ENCODE results near the gene TOMM20.
"Not testable (repeated sequence)": the region's sequence is repeated elsewhere in the genome, so short reads cannot be mapped to it uniquely, and the experiment has no call there.

The TOMM20 gene

DNA sequence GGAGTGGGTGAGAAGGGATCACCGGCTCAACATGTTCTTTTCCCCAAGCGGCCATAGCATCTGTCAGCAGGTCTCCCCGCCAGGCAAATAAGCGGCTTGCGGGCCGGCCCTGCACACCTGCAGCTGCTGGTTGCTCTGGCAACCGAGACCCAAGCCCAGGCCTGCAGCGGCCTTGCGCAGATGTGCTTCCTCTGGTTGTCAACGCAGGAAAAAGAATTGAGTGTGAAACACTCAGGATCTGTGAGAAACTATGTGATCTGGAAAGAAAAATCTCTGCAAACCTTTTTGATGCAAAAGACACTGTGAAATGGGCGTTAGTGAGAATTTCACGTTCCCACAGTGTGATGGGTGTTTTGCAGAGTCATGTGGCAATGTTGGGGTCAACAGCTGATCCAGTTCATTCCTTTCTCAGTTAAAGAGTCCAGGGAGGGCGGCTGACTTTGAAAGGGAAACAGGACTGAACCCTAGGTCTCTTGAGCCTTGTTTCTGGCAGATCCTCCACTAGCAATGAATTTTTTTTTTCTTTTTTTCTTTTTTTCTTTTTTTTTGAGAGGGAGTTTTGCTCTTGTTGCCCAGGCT is 28.4 kb downstream of the TOMM20 start:
- DNase-seq = no peak

- DNase-seq = no peak
Observed at GRCh38 chr1:235098991-235099390, 29.6 kb downstream of the TOMM20 start.

DNA sequence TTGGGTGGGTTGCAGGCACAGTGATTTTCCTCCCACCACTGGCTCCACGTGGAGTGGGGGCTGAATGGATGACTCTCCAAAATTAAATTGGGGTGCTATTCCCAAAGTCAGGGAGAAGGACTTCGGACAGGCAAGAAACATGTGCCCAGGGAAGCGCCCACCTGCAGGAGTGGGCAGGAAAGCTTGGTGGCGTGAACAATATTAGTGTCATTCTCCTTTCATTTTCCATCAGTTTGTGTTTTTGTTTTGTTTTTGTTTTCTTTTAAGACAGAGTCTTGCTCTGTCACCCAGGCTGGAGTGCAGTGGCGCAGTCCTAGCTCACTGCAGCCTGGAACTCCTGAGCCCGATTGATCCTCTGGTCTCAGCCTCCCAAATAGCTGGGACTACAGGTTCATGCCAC is 30.1 kb downstream of the TOMM20 start:
- DNase-seq = no peak

- not testable (repeated sequence) for DNase-seq
Observed at GRCh38 chr1:235097501-235097900, 31.1 kb downstream of the TOMM20 start.

DNA sequence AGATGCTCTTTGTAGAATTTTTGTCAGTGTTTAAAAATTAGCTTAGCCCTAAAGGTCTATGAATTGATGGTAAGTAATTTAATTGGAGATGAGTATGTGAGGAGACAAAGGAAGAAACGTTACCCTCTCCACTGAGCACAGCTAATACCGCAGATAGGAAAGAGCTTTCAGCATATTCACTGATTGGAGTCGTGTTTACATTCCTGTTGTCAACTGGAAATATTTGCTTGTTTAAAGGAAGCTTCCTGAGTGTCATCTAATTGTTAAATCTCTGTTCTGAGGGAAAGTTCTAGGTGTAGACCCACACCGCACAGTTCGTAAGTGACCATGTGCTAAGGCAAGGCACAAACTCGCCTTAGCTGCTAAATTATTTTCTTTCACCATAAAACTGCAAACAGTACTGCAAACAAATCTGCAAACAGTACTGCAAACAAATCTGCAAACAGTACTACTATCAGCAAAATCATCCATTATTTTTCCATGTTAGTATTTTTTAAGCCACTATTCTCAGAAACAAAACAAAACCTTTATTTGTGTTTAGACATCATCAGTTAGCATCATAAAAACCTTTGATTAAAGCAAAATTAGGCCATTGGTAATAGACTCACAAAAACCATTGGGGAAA is 32.6 kb downstream of the TOMM20 start:
- no peak for DNase-seq

DNA sequence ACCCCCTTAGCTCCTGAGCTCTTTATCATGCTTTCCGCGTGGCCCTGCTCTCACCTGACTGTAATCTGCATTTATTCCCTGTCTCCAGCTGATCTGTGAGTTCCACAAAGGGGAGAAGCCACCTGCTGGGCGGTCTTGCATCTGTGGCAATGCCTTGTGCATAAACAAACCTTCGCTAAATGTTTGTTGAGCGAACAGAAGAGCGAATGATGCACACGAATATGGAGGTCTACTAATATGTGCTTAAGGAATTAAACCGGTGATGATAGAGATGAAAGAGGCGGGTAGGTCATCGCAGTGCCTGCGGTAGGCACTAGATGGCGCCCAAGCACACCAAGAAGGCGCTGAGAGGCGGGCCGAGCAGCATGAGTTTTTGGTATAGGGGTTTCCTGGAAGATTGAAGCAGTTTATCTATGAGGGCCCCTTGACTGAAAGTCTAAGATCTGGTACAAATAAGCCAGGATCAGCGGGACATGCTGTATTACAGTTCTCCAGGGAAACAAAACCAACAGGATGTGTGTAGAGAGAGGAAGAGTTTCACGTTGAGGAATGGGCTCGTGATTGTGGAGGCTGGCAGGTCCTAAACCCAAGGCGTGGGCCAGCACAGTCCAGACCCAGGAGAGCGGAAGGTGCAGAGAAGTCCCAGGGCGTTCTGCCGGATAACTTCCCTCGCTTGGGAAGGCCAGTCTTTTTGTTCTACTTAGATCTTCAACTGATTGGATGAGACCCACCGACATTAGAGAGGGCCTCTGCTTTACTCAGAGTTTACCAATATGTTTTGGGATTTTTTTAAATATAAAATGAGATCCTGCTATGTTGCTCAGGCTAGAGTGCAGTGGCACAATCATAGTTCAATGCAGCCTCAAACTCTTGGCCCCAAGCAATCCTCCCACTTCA is 34.7 kb downstream of the TOMM20 start:
- peak; percentile 85 for DNase-seq

DNA sequence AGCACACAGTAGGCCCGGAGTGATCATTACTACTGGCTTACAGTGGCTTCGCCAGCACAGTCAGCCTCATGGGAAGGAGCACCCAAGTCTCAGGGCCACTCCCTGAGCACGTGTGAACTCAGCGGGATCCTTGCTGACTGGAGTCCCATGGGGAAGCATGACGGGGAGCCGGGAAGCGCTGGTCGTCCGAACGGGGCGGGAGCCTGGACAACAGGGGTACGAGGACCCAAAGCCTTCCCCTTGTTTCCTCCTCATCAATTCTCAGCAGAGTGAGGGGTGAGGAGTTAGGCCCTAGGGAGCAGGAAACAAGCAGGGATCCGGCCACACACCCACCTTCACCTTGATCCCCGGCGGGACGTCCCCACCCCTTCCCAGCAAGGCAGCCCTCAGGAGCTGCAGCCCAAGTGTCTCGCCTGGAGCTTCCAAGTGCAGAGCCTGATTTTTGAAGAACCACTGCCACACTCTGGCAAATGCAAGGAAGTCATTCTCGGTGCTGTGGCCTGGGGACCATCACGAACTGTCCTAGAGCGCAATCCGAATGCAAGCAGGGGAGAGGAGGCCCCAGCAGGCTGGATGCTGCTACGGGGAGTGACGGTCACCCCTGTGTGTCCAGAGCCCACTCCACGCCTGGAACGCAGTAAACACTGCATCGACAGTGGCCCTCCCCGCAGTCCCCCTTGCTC is 35.5 kb downstream of the TOMM20 start:
- no peak for DNase-seq

DNA sequence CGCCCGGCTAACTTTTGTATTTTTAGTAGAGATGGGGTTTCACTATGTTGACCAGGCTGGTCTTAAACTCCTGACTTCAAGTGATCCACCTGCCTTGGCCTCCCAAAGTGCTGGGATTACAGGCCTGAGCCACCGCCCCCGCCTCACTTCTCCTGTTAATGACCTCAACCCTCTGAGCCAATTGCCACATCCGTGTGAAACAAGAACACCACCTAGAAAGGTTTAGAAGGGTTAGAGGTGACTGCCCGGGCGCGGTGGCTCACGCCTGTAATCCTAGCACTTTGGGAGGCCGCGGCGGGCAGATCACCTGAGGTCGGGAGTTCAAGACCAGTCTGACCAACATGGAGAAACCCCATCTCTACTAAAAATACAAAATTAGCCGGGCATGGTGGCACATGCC is 36.2 kb downstream of the TOMM20 start:
- not testable (repeated sequence) for DNase-seq

- DNase-seq = not testable (repeated sequence)
Observed at GRCh38 chr1:235092045-235092406, 36.6 kb downstream of the TOMM20 start.

- not testable (repeated sequence) for DNase-seq
Observed at GRCh38 chr1:235091319-235092044, 37.2 kb downstream of the TOMM20 start.

- no peak for DNase-seq
Observed at GRCh38 chr1:235090406-235091069, 38.1 kb downstream of the TOMM20 start.

DNA sequence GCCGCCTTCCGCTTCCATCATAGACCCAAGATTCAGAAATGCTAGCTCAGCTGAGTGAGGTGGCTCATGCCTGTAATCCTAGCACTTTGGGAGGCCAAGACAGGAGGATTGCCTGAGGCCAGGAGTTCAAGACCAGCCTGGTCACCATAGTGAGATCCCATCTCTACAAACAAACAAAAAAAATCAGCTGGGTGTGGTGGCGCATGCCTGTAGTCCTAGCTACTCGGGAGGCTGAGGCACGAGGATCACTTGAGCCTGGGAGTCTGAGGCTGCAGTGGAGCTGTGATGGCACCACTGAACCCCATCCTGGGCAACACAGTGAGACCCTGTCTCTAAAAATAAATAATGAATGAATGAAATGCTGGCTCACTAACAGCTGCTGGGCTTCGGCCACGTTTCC is 39.7 kb downstream of the TOMM20 start:
- DNase-seq = no peak

DNA sequence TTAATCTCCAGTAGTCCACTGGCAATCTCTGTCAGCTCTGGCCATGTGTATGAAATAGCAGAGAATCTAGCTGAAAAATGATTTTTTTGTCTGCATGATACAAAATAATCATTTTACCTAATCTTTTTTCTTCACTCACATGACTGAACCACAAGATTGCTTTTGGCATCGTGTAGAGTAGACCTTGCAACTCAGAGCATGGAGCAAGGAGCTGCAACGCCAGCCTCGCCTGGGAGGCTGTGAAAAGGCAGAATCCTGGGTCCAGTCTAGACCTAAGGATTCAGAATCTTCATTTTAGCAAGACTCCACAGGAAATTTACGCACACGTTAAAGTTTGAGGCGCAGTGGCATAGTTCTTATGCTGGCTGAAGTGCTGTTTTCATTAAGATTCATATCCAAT is 40.2 kb downstream of the TOMM20 start:
- no peak for DNase-seq

- no peak for DNase-seq
Observed at GRCh38 chr1:235087906-235088305, 40.7 kb downstream of the TOMM20 start.

- not testable (repeated sequence) for DNase-seq
Observed at GRCh38 chr1:235085411-235086117, 43.1 kb downstream of the TOMM20 start.

DNA sequence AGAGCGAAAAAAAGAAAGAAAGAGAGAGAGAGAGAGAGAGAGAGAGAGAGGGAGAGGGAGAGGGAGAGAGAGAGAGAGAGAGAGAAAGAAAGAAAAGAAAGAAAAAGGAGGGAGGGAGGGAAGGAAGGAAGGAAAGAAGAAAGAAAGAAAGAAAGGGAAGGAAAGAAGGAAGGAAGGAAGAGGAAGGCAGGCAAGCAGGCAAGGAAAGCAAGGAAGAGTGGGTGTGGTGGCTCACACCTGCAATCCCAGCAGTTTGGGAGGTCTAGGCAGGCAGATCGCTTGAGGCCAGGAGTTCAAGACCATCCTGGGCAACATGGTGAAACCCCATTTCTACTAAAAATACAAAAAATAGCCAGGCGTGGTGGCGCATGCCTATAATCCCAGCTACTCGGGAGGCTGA is 47.8 kb downstream of the TOMM20 start:
- not testable (repeated sequence) for DNase-seq

DNA sequence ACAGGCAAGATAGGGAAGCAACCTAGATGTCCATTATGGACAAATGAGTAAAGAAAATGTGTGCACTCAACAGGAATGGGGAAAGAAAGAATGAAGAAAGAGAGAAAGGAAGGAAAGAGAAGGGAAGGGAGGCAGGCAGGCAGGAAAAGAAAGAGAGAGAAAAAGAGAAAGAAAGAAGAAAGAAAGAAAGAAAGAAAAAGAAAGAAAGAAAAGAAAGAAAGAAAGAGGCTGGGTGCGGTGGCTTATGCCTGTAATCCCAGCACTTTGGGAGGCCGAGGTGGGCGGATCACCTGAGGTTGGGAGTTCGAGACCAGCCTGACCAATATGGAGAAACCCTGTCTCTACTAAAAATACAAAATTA is 48.4 kb downstream of the TOMM20 start:
- DNase-seq = not testable (repeated sequence)

DNA sequence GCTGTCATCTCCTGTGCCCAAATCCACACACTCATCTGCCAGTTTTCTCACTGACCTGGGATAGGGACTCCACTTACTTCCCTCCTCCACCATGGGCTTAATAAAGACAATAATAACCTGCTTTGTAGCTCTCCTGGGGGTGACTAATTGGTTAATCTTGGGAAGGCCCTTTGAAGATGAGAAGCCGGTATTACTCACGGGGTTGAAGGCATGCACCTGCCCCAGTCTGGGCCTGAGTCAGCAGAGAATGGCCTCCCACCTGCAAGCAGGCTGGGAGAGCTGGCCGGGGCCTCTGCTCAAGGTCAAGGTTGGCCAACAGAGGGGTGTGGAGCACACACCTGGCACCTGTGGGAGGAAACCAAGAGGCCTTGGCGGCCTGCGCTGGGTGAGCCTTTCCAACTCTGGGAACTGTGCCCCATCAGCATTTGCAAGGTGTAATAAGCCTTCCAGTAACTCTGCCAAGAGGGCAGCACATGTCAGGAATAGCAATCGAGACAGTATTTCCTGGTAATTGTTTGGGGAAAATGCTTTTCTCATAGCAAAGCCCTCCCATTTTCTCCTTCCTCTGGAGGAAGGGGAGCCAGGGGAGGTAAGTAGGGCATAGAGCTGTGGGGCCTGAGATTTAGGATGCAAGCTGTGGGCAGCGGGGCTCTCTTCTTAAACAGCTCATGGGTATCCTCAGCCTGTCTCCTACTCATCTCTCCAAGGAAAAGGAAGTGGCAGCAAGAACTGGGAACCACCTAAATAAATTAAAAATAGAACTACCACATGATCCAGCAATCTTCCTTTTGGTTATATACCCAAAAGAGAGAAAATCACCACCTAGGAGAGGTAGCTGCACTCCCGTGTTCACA is 49.0 kb downstream of the TOMM20 start:
- DNase-seq = no peak

DNA sequence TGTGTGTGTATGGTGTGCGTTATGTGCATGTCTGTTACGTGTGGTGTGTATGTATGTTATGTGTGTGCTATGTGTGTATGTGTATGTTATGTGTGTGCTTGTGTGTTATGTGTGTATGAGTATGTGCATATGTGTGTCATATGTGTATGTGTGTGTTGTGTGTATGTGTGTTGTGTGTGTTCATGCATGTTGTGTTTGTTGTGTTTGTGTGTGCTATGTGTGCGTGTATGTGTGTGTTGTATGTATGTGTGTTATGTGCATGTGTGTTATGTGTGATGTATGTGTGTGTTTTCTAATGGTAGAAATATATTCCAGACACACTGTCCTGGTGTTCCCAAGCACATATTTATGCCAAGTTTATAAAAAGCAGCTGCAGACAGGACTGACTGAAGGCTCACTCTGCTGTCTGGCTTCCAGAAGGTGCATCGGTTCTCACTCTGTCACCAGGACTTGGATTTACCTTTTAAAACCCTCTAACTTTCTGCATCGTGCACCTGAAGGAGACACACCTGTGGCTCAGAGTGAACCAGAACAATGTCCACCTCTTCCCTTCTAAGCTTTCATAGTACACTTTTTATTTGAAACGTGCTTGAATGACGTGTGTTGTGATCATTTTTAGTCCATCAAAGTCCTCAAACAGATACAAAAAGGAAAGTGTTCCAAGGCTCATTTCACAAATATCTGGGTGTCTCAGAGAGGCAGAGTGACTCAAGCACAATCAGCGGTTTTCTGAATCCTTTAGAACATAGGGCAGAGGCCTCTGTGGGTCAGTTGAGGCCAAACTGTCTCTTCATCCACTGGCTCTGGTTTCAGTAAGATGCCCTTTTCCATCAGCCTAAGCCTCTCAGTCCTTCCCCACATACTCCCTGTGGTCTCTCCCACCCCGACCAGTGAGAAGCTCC is 49.9 kb downstream of the TOMM20 start:
- no peak for DNase-seq

Data from activated CD4-positive, alpha-beta T cell treated with anti-CD3 and anti-CD28 coated beads, Interleukin-2, amount 50 U/mL, for 1 hour (primary cell).